GM19395 (cell line): Measurements from ENCODE around the gene SCAPER.
"Not testable (repeated sequence)": the region's sequence is repeated elsewhere in the genome, so short reads cannot be mapped to it uniquely, and the experiment has no call there.

Source experiments
- ATAC-seq: cut with Tn5 transposase; IDR thresholded peaks from one replicate; pipeline ENCODE4 v1.9.1; 2021; ENCODE audit warnings: mild to moderate bottlenecking, moderate library complexity; ENCODE audit not compliant: unreplicated experiment

The SCAPER gene

DNA sequence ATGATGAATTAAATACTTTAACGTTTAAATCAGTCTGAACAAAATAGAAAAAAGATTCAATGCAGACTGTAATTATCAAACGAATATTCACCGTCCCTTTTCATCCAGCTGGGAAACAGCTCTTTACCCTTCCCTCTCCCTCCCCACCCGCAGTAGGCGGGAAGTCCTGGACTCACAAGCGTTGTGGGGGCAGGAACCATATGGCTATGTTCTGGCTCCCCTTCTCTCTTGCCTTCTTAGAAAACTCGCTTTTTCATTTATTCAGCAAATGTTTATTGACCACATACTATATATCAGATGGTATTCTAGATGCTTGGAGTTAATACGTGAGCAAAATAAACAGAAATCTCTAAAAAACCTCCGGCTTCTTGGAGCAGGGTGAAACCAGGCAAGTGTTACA lies 715 bp upstream of the SCAPER start:
- no peak for ATAC-seq

- peak; percentile 33 for ATAC-seq
Measured at GRCh38 chr15:76904461-76905012, 603 bp downstream of the SCAPER start.

DNA sequence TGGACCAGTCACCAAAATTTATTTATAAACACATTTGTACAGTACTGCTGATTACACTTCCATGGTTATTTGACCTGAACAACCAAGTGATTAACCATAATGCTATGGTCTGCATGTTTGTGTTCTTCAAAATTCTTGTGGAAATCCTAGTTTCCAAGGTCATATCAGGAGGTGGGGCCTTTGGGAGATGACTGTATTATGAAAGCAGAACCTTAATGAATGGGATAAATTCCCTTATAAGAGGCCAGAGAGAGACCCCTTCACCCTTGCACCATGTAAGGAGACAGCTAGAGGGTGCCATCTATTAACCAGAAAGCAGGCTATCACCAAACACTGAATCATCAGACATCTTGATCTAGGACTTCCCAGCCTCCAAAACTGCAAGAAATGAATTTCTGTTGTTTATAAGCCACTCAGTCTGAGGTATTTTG lies 1.9 kb downstream of the SCAPER start:
- no peak for ATAC-seq

DNA sequence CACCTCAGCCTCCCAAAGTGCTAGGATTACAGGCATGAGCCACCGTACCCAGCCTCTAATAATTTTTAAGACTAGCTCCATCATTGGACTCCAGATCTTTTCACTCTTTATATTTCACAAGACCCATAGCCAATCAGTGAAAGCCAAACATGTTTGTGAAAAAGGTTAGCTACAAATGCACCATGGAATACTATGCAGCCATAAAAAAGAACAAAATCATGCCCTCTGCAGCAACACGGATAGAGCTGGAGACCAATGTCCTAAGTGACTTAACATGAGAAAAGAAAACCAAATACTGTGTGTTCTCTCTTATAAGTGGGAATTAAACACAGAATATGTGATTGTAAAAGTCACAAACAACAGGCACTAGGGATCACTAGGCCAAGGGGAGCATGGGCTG lies 3.2 kb downstream of the SCAPER start:
- no peak for ATAC-seq

GRCh38 chr15:76899931-76900310 lies 5.2 kb downstream of the SCAPER start:
- not testable (repeated sequence) for ATAC-seq

DNA sequence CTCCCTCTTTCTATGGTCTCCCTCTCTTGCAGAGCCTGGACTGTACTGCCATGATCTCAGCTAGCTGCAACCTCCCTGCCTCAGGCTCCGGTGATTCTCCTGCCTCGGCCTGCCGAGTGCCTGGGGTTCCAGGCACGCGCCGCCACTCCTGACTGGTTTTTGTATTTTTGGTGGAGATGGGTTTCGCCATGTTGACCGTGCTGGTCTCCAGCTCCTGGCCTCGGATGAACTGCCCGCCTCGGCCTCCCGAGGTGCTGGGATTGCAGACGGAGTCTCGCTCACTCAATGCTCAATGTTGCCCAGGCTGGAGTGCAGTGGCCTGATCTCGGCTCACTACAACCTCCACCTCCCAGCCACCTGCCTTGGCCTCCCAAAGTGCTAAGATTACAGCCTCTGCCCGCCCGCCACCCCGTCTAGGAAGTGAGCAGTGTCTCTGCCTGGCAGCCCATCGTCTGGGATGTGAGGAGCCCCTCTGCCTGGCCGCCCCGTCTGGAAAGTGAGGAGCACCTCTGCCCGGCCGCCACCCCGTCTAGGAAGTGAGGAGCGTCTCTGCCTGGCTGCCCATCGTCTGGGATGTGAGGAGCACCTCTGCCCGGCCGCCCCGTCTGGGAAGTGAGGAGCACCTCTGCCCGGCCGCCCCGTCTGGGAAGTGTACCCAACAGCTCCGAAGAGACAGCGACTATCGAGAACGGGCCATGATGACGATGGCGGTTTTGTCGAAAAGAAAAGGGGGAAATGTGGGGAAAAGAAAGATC lies 5.8 kb downstream of the SCAPER start:
- ATAC-seq = not testable (repeated sequence)

DNA sequence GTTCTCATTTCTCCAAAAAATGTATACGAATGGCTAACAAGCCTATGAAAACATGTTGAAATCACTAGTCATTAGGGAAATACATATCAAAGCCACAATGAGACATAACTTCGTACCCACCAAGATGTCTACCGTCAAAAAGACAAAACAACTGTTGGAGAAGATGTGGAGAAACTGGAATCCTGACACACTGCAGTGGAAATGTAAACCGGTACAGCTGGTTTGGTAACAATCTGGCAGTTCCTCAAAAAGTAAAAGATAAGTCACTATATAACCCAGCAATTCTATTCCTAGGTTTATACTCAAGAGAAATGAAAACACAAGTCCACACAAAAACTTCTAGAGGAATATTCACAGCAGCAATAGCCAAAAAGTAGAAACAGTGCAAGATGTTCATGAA lies 7.0 kb downstream of the SCAPER start:
- ATAC-seq = no peak

GRCh38 chr15:76894174-76894573 lies 11.0 kb downstream of the SCAPER start:
- no peak for ATAC-seq

DNA sequence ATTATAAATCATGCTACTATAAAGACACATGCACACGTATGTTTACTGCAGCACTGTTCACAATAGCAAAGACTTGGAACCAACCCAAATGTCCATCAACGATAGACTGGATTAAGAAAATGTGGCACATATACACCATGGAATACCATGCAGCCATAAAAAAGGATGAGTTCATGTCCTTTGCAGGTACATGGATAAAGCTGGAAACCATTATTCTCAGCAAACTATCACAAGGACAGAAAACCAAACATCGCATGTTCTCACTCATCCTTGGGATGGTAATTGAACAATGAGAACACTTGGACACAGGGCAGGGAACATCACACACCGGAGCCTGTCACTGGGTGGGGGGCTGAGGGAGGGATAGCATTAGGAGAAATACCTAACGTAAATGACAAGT lies 12.3 kb downstream of the SCAPER start:
- not testable (repeated sequence) for ATAC-seq

DNA sequence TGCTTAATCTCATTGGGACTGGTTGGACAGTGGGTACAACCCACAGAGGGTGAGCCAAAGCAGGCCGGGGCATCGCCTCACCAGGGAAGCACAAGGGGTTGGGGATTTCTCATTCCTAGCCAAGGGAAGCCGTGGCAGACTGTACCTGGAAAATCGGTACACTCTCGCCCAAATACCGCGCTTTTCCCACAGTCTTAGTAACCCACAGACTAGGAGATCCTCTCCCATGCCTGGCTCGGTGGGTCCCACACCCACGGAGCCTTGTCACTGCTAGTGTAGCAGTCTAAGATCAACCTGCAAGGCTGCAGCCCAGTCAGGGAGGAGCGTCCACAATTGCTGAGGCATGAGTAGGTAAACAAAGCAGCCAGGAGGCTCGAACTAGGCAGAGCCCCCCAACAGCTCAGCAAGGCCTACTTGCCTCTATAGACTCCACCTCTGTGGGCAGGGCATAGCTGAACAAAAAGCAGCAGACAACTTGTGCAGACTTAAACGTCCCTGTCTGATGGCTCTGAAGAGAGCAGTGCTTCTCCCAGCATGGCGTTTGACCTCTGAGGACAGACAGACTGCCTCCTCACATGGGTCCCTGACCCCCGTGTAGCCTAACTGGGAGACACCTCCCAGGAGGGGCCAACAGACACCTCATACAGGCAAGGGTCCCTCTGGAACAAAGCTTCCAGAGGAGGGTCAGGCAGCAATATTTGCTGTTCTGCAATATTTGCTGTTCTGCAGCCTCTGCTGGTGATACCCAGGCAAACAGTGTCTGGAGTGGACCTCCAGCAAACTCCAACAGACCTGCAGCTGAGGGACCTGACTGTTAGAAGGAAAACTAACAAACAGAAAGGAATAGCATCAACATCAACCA lies 17.6 kb downstream of the SCAPER start:
- not testable (repeated sequence) for ATAC-seq

DNA sequence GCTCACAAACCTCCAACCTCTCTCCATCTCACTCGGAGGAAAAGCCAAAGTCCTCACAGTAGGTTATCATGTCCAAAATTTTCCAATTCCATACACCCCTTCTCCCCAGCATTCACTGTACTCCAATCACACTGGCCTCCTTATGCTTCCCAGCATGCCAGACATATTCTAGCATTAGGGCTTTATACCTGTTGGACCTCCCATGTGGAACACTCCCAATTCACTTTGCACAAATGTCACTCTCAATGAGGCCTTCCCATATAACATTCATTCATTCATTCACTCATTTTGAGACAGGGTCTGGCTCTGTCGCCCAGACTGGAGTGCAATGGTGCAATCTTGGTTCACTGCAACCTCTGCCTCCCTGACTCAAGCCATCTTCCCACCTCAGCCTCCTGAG lies 19.9 kb downstream of the SCAPER start:
- no peak for ATAC-seq

DNA sequence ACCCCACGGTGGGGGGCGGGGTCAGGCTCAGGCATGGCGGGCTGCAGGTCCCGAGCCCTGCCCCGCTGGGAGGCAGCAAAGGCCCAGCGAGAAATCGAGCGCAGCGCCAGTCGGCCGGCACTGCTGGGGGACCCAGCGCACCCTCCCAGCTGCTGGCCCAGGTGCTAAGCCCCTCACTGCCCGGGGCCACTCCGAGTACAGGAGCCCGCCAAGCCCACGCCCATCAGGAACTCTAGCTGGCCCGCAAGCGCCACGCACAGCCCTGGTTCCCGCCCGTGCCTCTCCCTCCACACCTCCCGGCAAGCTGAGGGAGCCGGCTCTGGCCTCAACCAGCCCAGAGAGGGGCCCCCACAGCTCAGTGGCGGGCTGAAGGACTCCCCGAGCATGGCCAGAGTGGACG lies 29.2 kb downstream of the SCAPER start:
- ATAC-seq = no peak

DNA sequence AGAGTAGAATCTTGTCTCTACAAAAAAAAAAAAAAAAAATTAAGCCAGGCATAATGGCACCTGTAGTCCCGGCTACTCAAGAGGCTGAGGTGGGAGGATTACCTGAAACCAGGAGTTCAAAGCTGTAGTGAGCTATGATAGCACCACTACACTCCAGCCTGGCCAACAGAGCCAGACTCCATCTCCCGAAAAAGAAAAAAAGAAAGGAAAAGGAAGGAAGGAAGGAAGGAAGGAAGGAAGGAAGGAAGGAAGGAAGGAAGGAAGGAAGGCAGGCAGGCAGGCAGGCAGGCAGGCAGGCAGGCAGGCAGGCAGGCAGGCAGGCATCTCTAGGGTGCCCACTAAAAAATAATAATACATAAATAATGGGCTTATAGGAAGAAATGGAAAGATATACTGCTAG lies 32.1 kb downstream of the SCAPER start:
- ATAC-seq = not testable (repeated sequence)

DNA sequence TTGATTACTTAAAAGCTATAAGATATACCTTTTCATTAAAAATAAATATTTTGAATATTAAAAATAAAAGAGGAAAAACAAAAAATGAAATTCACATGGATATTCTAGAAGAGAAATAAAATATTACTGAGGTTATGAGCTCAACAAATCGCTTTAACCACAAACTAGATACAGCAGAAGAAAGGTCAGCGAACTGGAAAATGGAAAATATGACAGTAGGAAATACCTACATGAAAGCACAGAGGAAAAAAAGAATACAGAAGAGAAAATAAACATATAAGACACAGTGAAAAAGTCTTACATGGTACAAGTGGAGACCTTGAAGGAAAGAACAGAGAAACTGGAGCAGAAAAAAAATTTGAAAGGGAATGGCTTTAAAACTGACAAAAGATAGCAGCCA lies 33.2 kb downstream of the SCAPER start:
- ATAC-seq = no peak

DNA sequence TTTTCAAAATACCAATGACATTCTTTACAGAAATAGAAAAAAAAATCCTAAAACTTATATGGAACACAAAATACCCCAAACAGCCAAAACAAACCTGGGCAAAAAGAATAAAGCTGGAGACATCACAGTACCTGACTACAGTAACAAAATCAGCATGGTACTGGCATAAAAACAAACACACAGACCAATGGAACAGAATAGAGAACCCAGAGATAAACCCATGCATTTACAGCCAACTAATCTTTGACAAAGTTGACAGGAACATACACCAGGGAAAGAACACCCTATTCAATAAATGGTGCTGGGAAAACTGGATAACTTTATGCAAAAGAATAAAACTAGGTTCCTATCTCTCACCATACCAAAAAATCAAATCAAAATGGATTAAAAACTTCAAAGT lies 36.4 kb downstream of the SCAPER start:
- ATAC-seq = no peak

GRCh38 chr15:76866716-76867321 lies 38.3 kb downstream of the SCAPER start:
- ATAC-seq = no peak

GRCh38 chr15:76866008-76866407 lies 39.1 kb downstream of the SCAPER start:
- ATAC-seq = no peak

- no peak for ATAC-seq
Measured at GRCh38 chr15:76865548-76865991, 39.6 kb downstream of the SCAPER start.

GRCh38 chr15:76864586-76864985 lies 40.6 kb downstream of the SCAPER start:
- ATAC-seq = no peak

DNA sequence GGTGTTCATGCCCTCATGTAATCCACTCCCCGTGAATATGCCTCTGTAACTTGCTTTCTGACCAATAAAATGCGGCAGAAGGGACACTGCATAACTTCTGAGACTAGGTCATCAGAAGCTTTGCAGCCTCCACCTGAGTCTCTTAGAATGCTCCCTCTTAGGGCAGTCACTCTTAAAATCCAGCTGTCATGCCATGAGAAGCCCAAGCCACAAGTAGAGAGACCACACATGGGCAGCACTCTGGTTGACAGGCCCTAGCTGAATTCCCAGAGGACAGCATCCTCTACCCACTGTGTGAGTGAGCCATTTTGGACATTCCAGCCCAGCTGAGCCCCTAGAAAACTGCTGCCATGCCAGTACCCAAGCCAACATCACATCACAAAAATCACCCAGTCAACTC lies 41.4 kb downstream of the SCAPER start:
- no peak for ATAC-seq

DNA sequence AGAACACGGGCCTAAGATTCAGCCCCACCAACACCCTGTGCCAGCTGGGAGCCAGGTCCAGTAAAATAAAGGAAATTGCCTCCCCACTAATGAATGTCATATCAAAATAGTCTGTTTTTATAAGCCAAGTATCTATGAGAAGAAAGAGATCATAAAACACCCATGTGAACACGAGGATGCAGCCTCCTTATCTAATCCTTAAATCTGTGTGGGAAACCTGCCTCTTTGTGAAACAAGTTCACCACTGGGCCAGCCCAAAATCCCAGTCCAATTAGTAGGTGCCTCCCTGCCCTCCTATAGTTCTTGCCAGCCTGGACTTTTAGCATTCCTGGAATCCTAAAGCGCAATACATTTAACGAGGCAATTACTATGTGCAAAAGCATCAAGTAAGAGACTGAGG lies 42.0 kb downstream of the SCAPER start:
- ATAC-seq = no peak
